Loucy (cell line): Measurements from ENCODE around the gene NXNL2.

Source experiments
- EZH2phosphoT487 ChIP-seq: fragments of 200-600 bp; IDR thresholded peaks from 2 replicates; pipeline ENCODE4 v1.6.1; 2018; ENCODE audit warnings: antibody characterized with exemption, mild to moderate bottlenecking, moderate library complexity, borderline replicate concordance
- TF ChIP-seq, protein P1 (sequence below): fragments of 200-600 bp; sonication (generic); conservative IDR thresholded peaks from 2 replicates; pipeline ENCODE4 v1.5.1; 2014; ENCODE audit warnings: mild to moderate bottlenecking, antibody characterized with exemption, low read length

GRCh38 chr9:88522360-88522759 lies 12.6 kb upstream of the NXNL2 start:
- TF ChIP-seq, protein P1, sequence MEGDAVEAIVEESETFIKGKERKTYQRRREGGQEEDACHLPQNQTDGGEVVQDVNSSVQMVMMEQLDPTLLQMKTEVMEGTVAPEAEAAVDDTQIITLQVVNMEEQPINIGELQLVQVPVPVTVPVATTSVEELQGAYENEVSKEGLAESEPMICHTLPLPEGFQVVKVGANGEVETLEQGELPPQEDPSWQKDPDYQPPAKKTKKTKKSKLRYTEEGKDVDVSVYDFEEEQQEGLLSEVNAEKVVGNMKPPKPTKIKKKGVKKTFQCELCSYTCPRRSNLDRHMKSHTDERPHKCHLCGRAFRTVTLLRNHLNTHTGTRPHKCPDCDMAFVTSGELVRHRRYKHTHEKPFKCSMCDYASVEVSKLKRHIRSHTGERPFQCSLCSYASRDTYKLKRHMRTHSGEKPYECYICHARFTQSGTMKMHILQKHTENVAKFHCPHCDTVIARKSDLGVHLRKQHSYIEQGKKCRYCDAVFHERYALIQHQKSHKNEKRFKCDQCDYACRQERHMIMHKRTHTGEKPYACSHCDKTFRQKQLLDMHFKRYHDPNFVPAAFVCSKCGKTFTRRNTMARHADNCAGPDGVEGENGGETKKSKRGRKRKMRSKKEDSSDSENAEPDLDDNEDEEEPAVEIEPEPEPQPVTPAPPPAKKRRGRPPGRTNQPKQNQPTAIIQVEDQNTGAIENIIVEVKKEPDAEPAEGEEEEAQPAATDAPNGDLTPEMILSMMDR = no peak
- TF ChIP-seq EZH2phosphoT487 = no peak
